OCI-LY3 (cell line): Measurements from ENCODE around the gene CRIM1.

Experiments
- H2AFZ ChIP-seq: fragments of 200-600, 300-600 bp; shearing (Covaris generic); 2 replicates; pipeline ENCODE4 v1.6.0; 2014; ENCODE audit warnings: antibody characterized with exemption, low read depth, low read length
- H3K27ac ChIP-seq: fragments of 200-600, 300-600 bp; sonication (generic); 2 replicates; pipeline ENCODE4 v1.5.1; 2014; ENCODE audit warnings: mild to moderate bottlenecking, low read length, moderate library complexity, mixed read lengths
- H3K27me3 ChIP-seq: fragments of 200-600, 300-600 bp; sonication (generic); 2 replicates; pipeline ENCODE4 v1.6.1; 2014; ENCODE audit warnings: low read depth, low read length, mixed read lengths
- H3K36me3 ChIP-seq: fragments of 200-600, 300-600 bp; sonication (generic); replicated peaks from 2 replicates; pipeline ENCODE3; 2014; ENCODE audit warnings: low read depth, low read length, mixed read lengths
- H3K4me1 ChIP-seq: fragments of 300-600, 200-600 bp; sonication (generic); 2 replicates; pipeline ENCODE4 v1.6.1; 2014; ENCODE audit warnings: low read length, mixed read lengths
- H3K4me2 ChIP-seq: fragments of 200-600, 300-600 bp; sonication (generic); 2 replicates; pipeline ENCODE4 v1.6.1; 2014; ENCODE audit warnings: low read length, mixed read lengths
- H3K4me3 ChIP-seq: fragments of 300-600, 200-600 bp; sonication (generic); 2 replicates; pipeline ENCODE4 v1.5.1; 2014; ENCODE audit warnings: antibody characterized with exemption, mild to moderate bottlenecking, low read length, moderate library complexity
- H3K79me2 ChIP-seq: fragments of 300-600, 200-600 bp; shearing (Covaris generic); 2 replicates; pipeline ENCODE4 v1.6.1; 2014; ENCODE audit warnings: mild to moderate bottlenecking, low read length, mixed read lengths
- H3K9ac ChIP-seq: fragments of 300-600, 200-600 bp; shearing (Covaris generic); 2 replicates; pipeline ENCODE4 v1.6.0; 2014; ENCODE audit warnings: mild to moderate bottlenecking, low read length, moderate library complexity
- H3K9me3 ChIP-seq: fragments of 200-600, 300-600 bp; shearing (Covaris generic); 2 replicates; pipeline ENCODE4 v1.6.1; 2014; ENCODE audit warnings: low read length, mixed read lengths; ENCODE audit not compliant: insufficient read depth
- H4K20me1 ChIP-seq: fragments of 200-600, 300-600 bp; sonication (generic); 2 replicates; pipeline ENCODE4 v1.6.1; 2016; ENCODE audit warnings: low read length, mixed read lengths; ENCODE audit not compliant: insufficient read depth
- CTCF ChIP-seq: fragments of 200-600, 300-600 bp; sonication (generic); IDR thresholded peaks from 2 replicates; pipeline ENCODE4 v1.5.1; 2014; ENCODE audit warnings: antibody characterized with exemption, low read length, low read depth
- EZH2phosphoT487 ChIP-seq: fragments of 200-600 bp; shearing (Covaris generic); IDR thresholded peaks from 2 replicates; pipeline ENCODE4 v1.6.1; 2018; ENCODE audit warnings: antibody characterized with exemption, mixed run types, low read depth

Gene CRIM1

GRCh38 chr2:36530178-36530982 is 174.8 kb downstream of the CRIM1 start:
- H3K79me2 ChIP-seq: no peaks in the 10 kb centered on the region
- H3K4me2 ChIP-seq: no peak overlapping the region
- no peak overlapping the region for H2AFZ ChIP-seq

GRCh38 chr2:36530983-36531354 is 175.4 kb downstream of the CRIM1 start:
- Histone ChIP-seq H3K4me2 (no peak overlapping the region), H3K27ac (no peak overlapping the region)

More at GRCh38 chr2:36530178-36530982, 174.8 kb downstream of the CRIM1 start:
- H3K9ac ChIP-seq: no peak overlapping the region
- peaks cover 10% of the 10 kb centered on the region for H3K4me1 ChIP-seq
- H3K27me3 ChIP-seq: no peaks in the 10 kb centered on the region
- H3K36me3 ChIP-seq: no peaks in the 10 kb centered on the region
- H3K9me3 ChIP-seq: no peaks in the 10 kb centered on the region
- no peak for TF ChIP-seq CTCF
- no peak for TF ChIP-seq EZH2phosphoT487
- no peak overlapping the region for H3K27ac ChIP-seq
- no peaks in the 10 kb centered on the region for H4K20me1 ChIP-seq
- no peak overlapping the region for H3K4me3 ChIP-seq

GRCh38 chr2:36534275-36534799 is 178.8 kb downstream of the CRIM1 start:
- H2AFZ ChIP-seq: no peak overlapping the region
- H3K79me2 ChIP-seq: no peaks in the 10 kb centered on the region
- no peaks in the 10 kb centered on the region for H3K27me3 ChIP-seq
- no peak for TF ChIP-seq EZH2phosphoT487
- TF ChIP-seq CTCF: no peak
- no peak overlapping the region for H3K27ac ChIP-seq
- H3K4me1 ChIP-seq: peaks cover 10% of the 10 kb centered on the region
- no peak overlapping the region for H3K4me2 ChIP-seq
- no peak overlapping the region for H3K4me3 ChIP-seq
- no peaks in the 10 kb centered on the region for H4K20me1 ChIP-seq
- H3K9ac ChIP-seq: no peak overlapping the region
- H3K36me3 ChIP-seq: no peaks in the 10 kb centered on the region
- no peaks in the 10 kb centered on the region for H3K9me3 ChIP-seq

More at GRCh38 chr2:36530983-36531354, 175.4 kb downstream of the CRIM1 start:
- TF ChIP-seq CTCF (no peak), EZH2phosphoT487 (no peak)
- no peak overlapping the region for H2AFZ ChIP-seq
- H3K36me3 ChIP-seq: no peaks in the 10 kb centered on the region
- H3K4me3 ChIP-seq: no peak overlapping the region
- no peaks in the 10 kb centered on the region for H3K9me3 ChIP-seq
- H3K27me3 ChIP-seq: no peaks in the 10 kb centered on the region
- no peak overlapping the region for H3K9ac ChIP-seq
- no peaks in the 10 kb centered on the region for H4K20me1 ChIP-seq
- H3K4me1 ChIP-seq: peaks cover 10% of the 10 kb centered on the region
- no peaks in the 10 kb centered on the region for H3K79me2 ChIP-seq

- no peaks in the 10 kb centered on the region for H3K9me3 ChIP-seq
- H3K36me3 ChIP-seq: no peaks in the 10 kb centered on the region
- no peak overlapping the region for H2AFZ ChIP-seq
- no peak overlapping the region for H3K4me2 ChIP-seq
- no peaks in the 10 kb centered on the region for H3K27me3 ChIP-seq
- H3K27ac ChIP-seq: no peak overlapping the region
- no peaks in the 10 kb centered on the region for H3K79me2 ChIP-seq
- H3K9ac ChIP-seq: no peak overlapping the region
- H3K4me1 ChIP-seq: peaks cover 10% of the 10 kb centered on the region
- TF ChIP-seq EZH2phosphoT487 (no peak), CTCF (no peak)
- no peak overlapping the region for H3K4me3 ChIP-seq
- H4K20me1 ChIP-seq: no peaks in the 10 kb centered on the region
These were observed 179.5 kb downstream of the CRIM1 start for GRCh38 chr2:36535099-36535498.
